Activated T-cell treated with anti-CD3 and anti-CD28 coated beads, Interleukin-2, amount 50 U/mL, for 24 hours (primary cell): ENCODE measurements around the gene RAD51B.

Experiments
- DNase-seq: peaks from one replicate; pipeline ENCODE4 v3.0.0-alpha.2; 2020
- H3K27ac Mint-ChIP-seq: 2 replicates; pipeline ENCODE4 v1.8.0; 2020; ENCODE audit warnings: mild to moderate bottlenecking, mixed read lengths
- H3K27me3 Mint-ChIP-seq: 2 replicates; pipeline ENCODE4 v1.8.0; 2020; ENCODE audit warnings: mixed read lengths
- H3K36me3 Mint-ChIP-seq: 2 replicates; pipeline ENCODE4 v1.8.0; 2020; ENCODE audit warnings: low read depth, mixed read lengths
- H3K4me1 Mint-ChIP-seq: 2 replicates; pipeline ENCODE4 v1.8.0; 2020; ENCODE audit warnings: low read depth, mixed read lengths
- H3K4me3 Mint-ChIP-seq: 2 replicates; pipeline ENCODE4 v1.8.0; 2020; ENCODE audit warnings: mild to moderate bottlenecking, moderate library complexity, mixed read lengths
- H3K9me3 Mint-ChIP-seq: 2 replicates; pipeline ENCODE4 v1.8.0; 2020; ENCODE audit warnings: mixed read lengths

The RAD51B gene

DNA sequence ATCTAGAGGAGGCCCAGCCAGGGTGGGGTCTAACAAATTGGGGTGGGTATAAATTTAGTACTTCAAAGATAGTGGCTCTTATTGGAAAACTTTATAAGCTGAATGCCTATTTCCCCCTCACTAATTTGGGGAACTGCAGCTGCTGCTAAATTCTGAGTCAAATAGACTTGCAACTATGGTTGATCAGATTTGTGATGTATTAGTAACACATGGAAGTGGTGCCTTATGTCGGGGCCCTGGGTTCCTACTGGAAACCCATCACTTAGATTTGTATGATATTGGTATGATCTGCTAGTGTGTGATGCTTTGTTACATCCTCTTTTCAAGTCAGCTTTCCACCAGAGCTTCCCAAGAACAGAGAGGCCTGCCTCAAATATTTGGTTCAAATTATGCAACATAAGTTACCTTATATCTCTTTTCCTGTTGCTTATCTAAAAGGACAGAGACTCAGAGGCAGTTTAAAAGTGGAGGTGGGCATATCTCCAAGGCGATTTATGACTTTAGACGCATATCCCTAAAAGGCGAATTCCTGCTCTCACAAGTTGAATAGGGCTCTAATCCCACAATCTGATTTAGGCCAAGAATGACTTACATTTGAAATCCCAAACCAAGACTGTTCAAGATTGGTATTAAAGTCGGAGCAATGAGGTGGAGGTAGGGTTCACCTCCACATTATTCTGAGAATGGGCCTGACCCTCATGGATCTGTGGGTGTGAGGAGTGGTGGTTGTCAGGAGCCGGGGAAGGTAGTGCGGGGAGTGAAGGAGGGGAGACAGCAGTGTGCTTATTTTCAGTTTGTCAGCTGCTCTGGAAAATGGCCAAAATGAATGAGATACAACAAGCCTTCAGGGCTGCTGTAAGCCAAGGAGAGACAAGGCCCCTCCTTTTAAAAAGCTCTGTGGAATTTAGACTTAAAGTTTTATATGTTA, 425.8 kb downstream of the RAD51B start:
- no peaks in the 10 kb centered on the region for H3K9me3 Mint-ChIP-seq
- H3K27ac Mint-ChIP-seq: no peak overlapping the region
- peaks cover 29% of the 10 kb centered on the region for H3K4me1 Mint-ChIP-seq
- H3K27me3 Mint-ChIP-seq: no peaks in the 10 kb centered on the region
- no peak overlapping the region for H3K4me3 Mint-ChIP-seq
- DNase-seq: no peak
- no peaks in the 10 kb centered on the region for H3K36me3 Mint-ChIP-seq

- peaks cover 38% of the 10 kb centered on the region for H3K4me1 Mint-ChIP-seq
- no peak overlapping the region for H3K4me3 Mint-ChIP-seq
- no peaks in the 10 kb centered on the region for H3K27me3 Mint-ChIP-seq
- H3K27ac Mint-ChIP-seq: no peak overlapping the region
- H3K36me3 Mint-ChIP-seq: no peaks in the 10 kb centered on the region
- H3K9me3 Mint-ChIP-seq: no peaks in the 10 kb centered on the region
- DNase-seq: no peak
Observed at GRCh38 chr14:68246074-68246785, 426.7 kb downstream of the RAD51B start.

DNA sequence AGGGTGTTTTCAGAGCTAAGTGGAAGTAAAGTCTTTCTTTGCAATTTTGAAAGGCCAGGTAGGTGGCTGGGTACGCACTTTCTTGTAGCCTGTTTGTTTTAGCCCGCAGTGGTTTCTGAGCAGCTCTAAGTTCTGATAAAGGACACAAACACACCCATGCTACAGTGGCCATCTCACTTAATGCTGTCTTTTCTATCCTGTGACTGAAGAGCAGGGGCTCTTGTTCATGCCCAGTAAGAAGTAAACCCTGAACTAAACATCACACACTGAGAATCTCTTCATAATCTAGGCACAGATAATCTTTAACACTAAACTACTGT, 427.2 kb downstream of the RAD51B start:
- Mint-ChIP-seq H3K9me3 (no peaks in the 10 kb centered on the region), H3K4me3 (no peak overlapping the region), H3K4me1 (peaks cover 43% of the 10 kb centered on the region), H3K36me3 (no peaks in the 10 kb centered on the region), H3K27ac (no peak overlapping the region), H3K27me3 (no peaks in the 10 kb centered on the region)
- no peak for DNase-seq

DNA sequence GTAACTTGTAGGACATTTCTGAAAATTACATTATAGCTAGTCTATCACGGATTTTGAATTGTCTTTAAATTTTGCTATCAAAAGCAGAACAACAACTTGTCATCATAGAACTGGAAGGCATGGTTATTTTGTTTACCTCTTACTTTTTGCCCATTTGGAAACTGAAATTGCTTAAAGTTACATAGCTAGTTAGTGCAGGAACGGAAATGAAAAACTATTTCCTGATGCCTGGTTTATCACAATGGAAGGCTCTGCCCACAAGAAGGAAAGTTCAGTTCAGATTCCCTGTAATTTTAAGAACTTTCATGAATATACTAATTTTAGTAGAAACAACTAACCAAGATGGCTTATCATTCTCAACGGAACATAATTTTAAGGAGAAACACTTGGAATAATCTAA, 427.7 kb downstream of the RAD51B start:
- H3K4me3 Mint-ChIP-seq: no peak overlapping the region
- H3K9me3 Mint-ChIP-seq: no peaks in the 10 kb centered on the region
- H3K36me3 Mint-ChIP-seq: no peaks in the 10 kb centered on the region
- peaks cover 46% of the 10 kb centered on the region for H3K4me1 Mint-ChIP-seq
- no peak overlapping the region for H3K27ac Mint-ChIP-seq
- no peaks in the 10 kb centered on the region for H3K27me3 Mint-ChIP-seq
- no peak for DNase-seq

- Mint-ChIP-seq H3K9me3 (no peaks in the 10 kb centered on the region), H3K36me3 (no peaks in the 10 kb centered on the region), H3K27me3 (no peaks in the 10 kb centered on the region), H3K4me3 (no peak overlapping the region), H3K27ac (no peak overlapping the region), H3K4me1 (peaks cover 48% of the 10 kb centered on the region)
- no peak for DNase-seq
Observed at GRCh38 chr14:68247676-68248268, 428.2 kb downstream of the RAD51B start.

DNA sequence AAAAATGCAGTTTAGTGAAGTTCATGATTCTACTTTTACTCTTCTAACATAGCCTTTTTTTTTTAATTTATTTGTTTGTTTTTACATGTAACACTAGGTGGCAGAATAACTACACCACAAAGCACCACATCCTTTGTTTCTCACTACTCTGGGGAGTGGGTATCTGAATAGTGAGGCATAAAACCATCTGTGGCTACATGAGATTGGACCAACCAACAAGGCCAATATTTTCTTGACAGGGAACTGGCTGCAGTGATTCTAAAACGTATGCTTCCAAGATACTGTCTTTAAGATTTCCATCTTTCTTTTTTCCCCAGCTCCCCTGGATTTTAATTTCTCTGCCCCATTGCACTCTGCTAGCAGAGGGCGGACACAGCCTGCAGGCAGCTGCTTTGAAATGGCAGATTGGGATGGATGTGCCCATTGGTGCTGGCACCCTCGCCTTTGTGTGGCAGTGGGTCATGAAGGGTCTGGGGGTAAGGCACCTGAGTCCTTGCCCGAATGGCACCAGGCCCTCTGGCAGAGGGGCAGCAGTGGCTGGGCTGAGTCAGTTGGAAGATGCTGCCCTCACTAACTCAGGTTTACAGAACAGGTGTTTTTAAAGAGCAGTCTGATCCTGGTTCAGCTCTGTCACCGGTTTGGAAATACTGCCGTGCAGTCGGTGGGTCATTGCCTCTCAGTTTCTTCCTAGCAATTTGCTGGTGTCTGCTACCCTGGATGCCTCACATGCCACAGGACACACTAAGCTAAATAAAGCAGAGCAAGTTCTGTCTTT, 429.1 kb downstream of the RAD51B start:
- Mint-ChIP-seq H3K9me3 (no peaks in the 10 kb centered on the region), H3K27ac (no peak overlapping the region), H3K27me3 (no peaks in the 10 kb centered on the region), H3K4me3 (no peak overlapping the region), H3K36me3 (no peaks in the 10 kb centered on the region), H3K4me1 (peaks cover 47% of the 10 kb centered on the region)
- DNase-seq: peak; percentile 48

GRCh38 chr14:68249661-68250451, 430.3 kb downstream of the RAD51B start:
- H3K27me3 Mint-ChIP-seq: no peaks in the 10 kb centered on the region
- H3K27ac Mint-ChIP-seq: no peak overlapping the region
- no peak for DNase-seq
- H3K4me1 Mint-ChIP-seq: peaks cover 50% of the 10 kb centered on the region
- H3K4me3 Mint-ChIP-seq: no peak overlapping the region
- H3K36me3 Mint-ChIP-seq: no peaks in the 10 kb centered on the region
- H3K9me3 Mint-ChIP-seq: no peaks in the 10 kb centered on the region

- no peak for DNase-seq
- Mint-ChIP-seq H3K4me1 (peaks cover 62% of the 10 kb centered on the region), H3K9me3 (no peaks in the 10 kb centered on the region), H3K27me3 (no peaks in the 10 kb centered on the region), H3K36me3 (no peaks in the 10 kb centered on the region), H3K4me3 (no peak overlapping the region), H3K27ac (peak overlapping the region; percentile 19)
Observed at GRCh38 chr14:68250927-68251768, 431.6 kb downstream of the RAD51B start.

DNA sequence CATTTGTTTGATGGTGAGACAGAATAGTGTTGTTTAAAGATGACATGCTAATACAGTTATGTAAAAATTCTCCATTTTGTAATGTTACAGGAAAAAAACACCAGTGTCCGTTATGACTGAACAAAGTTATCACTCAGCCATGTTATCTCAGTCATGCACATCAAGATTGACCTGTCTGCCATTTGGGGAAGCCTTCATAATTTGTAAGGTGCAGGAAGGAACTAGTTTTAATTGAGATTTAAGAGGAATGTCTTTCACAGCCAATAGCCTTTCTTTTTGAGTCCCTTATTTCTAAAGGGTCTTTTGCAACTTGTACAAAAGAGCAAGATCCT, 432.2 kb downstream of the RAD51B start:
- no peak overlapping the region for H3K4me3 Mint-ChIP-seq
- H3K27ac Mint-ChIP-seq: no peak overlapping the region
- H3K4me1 Mint-ChIP-seq: peaks cover 67% of the 10 kb centered on the region

GRCh38 chr14:68253160-68253780, 433.7 kb downstream of the RAD51B start:
- no peak for DNase-seq
- H3K36me3 Mint-ChIP-seq: no peaks in the 10 kb centered on the region
- no peaks in the 10 kb centered on the region for H3K9me3 Mint-ChIP-seq
- peaks cover 64% of the 10 kb centered on the region for H3K4me1 Mint-ChIP-seq
- H3K4me3 Mint-ChIP-seq: no peak overlapping the region
- H3K27ac Mint-ChIP-seq: no peak overlapping the region
- H3K27me3 Mint-ChIP-seq: no peaks in the 10 kb centered on the region

More for the DNA sequence above, 432.2 kb downstream of the RAD51B start:
- no peaks in the 10 kb centered on the region for H3K36me3 Mint-ChIP-seq
- H3K27me3 Mint-ChIP-seq: no peaks in the 10 kb centered on the region
- H3K9me3 Mint-ChIP-seq: no peaks in the 10 kb centered on the region
- DNase-seq: no peak

DNA sequence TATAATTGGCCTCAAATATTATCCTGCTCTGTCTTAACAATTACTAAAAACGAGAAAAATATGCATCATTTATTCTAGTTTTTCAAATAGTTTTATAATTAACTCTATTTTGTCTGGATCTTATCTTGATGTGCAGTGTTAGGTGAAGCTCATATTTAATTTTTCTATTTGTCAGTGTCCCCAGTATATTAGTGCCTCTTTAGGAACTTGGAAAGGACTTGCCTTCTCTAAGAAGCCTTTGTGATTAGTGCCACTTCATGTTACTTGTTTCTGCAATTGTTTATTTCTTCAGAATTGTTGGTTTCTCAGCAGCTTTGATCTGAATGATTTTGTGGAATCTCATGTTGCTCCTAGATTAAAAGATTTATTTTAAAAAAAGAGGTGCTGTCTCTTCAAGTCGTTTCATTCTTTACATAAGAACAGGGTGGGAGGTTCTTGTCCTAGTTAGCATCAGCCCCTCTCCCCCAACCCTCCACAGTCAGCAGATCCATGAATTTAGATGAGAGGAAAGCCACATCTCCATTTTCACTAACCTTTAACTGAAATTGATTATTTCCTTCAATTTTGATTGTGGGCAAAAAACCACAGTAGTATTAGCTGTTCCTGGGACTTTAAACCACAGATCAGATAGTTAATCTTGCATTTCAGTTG, 434.4 kb downstream of the RAD51B start:
- H3K27ac Mint-ChIP-seq: no peak overlapping the region
- DNase-seq: no peak
- no peaks in the 10 kb centered on the region for H3K27me3 Mint-ChIP-seq
- H3K9me3 Mint-ChIP-seq: no peaks in the 10 kb centered on the region
- no peaks in the 10 kb centered on the region for H3K36me3 Mint-ChIP-seq
- peaks cover 64% of the 10 kb centered on the region for H3K4me1 Mint-ChIP-seq
- H3K4me3 Mint-ChIP-seq: no peak overlapping the region

DNA sequence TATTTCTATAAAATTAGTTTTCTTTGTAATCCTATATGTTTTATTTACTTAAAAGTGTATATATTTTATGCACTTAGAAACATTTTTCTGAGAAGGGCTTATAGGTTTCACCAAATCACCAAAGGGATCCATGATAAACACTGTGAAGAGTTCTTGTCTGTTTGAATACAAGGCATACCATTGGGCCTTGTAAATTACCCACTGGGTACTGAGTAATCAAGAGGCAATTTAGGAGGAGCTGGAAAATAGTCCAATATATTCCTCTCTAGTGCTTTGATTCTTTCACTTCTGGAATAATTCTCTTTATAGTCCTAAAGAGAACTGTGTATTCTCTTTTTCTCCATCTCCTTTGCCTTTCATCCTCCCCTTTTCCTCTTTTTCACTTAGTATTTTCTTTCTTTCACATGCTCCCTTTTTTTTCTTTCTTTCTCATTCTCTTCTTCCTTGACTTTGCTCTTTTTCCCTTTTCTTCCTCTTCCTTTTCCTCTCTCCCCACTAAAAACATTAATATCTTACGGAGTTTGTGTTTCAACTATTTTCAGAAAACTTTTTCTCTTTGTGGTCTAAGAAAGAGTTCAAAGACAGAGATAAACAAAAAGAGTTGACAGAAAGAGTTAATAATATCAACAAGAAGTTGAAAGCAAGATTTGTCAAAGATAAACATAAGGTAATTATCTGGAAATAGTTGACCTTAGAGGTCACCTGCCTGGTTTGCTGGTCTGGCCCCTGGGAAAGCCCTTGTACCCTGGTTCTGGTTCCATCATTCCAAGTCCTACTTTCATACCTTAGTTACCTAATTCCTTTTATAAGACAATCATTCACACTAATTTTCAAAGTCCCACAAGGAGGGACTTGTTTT, 435.3 kb downstream of the RAD51B start:
- no peak overlapping the region for H3K4me3 Mint-ChIP-seq
- H3K27ac Mint-ChIP-seq: no peak overlapping the region
- no peaks in the 10 kb centered on the region for H3K36me3 Mint-ChIP-seq
- peaks cover 64% of the 10 kb centered on the region for H3K4me1 Mint-ChIP-seq
- H3K9me3 Mint-ChIP-seq: no peaks in the 10 kb centered on the region
- no peaks in the 10 kb centered on the region for H3K27me3 Mint-ChIP-seq
- DNase-seq: no peak
